ENCODE results near the gene CRLF1.

Gene CRLF1

DNA sequence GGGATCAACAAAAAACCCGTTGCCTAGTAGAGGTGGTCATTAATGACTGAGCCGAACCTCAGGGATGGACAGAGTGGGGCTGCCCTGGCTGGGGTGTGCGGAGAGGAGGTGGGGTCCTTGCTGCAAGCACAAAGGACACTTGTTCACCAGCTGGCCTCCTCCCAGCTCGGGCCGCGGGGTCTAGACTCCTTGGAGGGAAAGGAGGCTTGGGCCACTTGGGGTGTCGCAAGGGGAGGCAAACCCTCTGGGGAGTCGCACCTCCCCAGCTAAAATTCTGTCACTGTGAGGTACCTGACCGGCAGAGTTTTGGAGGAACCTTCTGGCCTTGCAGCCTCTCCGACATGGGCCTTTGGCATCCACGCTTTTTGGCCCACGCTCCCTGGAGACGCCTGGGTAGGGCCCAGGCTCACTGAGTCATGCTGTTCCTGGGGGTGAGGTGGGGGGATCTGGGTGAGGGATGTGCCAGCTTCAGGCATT, 38.5 kb upstream of the CRLF1 start:
- ChIA-PET CTCF (interaction anchor here (0.6 to 0.9 kb wide), 3 partner anchors 14 to 187 kb away, joined by 3 read pairs; no protein-coding TSS in a partner anchor), POLR2A (interaction anchor here (0.6 kb wide), 1 partner anchor 17 kb away, joined by 3 read pairs; no protein-coding TSS in a partner anchor)
- Histone ChIP-seq H3K9me3 (ENCODE audit: control insufficient read depth, insufficient read depth, low read depth, low read length) (no peaks in the 10 kb centered on the region), H3K4me3 (ENCODE audit: low read depth, low read length) (no peak overlapping the region), H3K36me3 (ENCODE audit: control insufficient read depth in 2 of 2, insufficient read depth in 1 of 2, low read length in 2 of 2) (no peaks in the 10 kb centered on the region; a peak in 1 of 3 replicates), H3K4me1 (ENCODE audit: control insufficient read depth, insufficient read depth, low read length) (no peaks in the 10 kb centered on the region), H3K27ac (ENCODE audit: extremely low read depth, low read depth, low read length) (no peak overlapping the region)
- peak; percentile 94 for TF ChIP-seq ZNF341 (tag by site-specific recombination; IDR thresholded peaks at IDR 0.05; ENCODE audit: low read depth)
- no peak for TF ChIP-seq ZNF138 (tag by site-specific recombination; IDR thresholded peaks at IDR 0.05; ENCODE audit: borderline replicate concordance)

DNA sequence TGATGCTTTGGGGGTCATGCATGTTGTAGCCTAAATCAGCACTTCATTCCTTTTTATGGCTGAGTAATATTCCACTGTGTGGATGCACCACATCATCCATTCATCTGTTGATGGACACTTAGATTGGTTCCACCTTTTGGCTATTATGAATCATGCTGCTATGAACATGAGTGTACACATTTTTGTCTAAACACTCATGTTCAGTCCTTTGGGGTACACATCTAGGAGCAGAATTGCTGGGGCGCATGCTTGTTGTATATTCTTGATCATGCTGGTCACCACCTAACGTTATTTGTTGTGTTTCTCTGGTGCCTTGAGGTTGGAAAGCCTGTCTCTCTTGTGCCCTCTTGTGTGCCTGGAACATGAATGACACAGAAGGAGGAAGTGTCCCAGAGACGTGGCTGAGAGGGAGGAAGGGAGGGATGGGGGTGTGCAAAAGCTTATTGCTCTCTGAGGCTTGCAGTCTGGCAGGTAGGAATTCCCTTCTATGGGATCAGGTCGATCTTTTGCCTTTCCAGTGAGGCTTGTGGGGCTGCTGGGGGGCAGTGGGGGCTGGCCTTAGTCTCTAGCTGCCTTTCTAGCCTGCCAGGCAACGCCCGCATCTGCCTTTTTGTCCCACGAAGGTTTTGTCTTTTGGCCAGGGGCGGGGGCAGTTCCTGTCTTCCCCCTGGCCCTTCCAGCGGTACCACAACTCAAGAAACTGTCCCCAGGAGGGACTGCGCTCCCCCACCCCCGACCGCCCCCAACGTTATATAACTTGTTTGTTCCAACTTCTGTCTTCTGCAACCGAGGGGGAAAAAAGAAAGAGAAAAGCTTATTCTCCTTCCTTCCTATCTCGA, 37.8 kb upstream of the CRLF1 start:
- CTCF ChIA-PET: interaction anchor here (0.6 to 0.9 kb wide), 3 partner anchors 13 to 188 kb away, joined by 3 read pairs; no protein-coding TSS in a partner anchor
- Histone ChIP-seq H3K27ac (ENCODE audit: extremely low read depth, low read depth, low read length) (no peak overlapping the region), H3K9me3 (ENCODE audit: control insufficient read depth, insufficient read depth, low read depth, low read length) (no peaks in the 10 kb centered on the region), H3K4me3 (ENCODE audit: low read depth, low read length) (no peak overlapping the region), H3K36me3 (ENCODE audit: control insufficient read depth in 2 of 2, insufficient read depth in 1 of 2, low read length in 2 of 2) (no peaks in the 10 kb centered on the region; a peak in 1 of 3 replicates), H3K4me1 (ENCODE audit: control insufficient read depth, insufficient read depth, low read length) (no peaks in the 10 kb centered on the region)
- POLR2A ChIA-PET: interaction anchor here (0.6 kb wide), 1 partner anchor 16 kb away, joined by 3 read pairs; no protein-coding TSS in a partner anchor
- TF ChIP-seq, protein P1, sequence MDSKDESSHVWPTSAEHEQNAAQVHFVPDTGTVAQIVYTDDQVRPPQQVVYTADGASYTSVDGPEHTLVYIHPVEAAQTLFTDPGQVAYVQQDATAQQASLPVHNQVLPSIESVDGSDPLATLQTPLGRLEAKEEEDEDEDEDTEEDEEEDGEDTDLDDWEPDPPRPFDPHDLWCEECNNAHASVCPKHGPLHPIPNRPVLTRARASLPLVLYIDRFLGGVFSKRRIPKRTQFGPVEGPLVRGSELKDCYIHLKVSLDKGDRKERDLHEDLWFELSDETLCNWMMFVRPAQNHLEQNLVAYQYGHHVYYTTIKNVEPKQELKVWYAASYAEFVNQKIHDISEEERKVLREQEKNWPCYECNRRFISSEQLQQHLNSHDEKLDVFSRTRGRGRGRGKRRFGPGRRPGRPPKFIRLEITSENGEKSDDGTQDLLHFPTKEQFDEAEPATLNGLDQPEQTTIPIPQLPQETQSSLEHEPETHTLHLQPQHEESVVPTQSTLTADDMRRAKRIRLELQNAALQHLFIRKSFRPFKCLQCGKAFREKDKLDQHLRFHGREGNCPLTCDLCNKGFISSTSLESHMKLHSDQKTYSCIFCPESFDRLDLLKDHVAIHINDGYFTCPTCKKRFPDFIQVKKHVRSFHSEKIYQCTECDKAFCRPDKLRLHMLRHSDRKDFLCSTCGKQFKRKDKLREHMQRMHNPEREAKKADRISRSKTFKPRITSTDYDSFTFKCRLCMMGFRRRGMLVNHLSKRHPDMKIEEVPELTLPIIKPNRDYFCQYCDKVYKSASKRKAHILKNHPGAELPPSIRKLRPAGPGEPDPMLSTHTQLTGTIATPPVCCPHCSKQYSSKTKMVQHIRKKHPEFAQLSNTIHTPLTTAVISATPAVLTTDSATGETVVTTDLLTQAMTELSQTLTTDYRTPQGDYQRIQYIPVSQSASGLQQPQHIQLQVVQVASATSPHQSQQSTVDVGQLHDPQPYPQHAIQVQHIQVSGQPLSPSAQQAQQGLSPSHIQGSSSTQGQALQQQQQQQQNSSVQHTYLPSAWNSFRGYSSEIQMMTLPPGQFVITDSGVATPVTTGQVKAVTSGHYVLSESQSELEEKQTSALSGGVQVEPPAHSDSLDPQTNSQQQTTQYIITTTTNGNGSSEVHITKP (tag by site-specific recombination; IDR thresholded peaks at IDR 0.05): no peak
- TF ChIP-seq ZNF549 (tag by site-specific recombination; IDR thresholded peaks at IDR 0.05) (no peak), KLF7 (tag by site-specific recombination; IDR thresholded peaks at IDR 0.05; ENCODE audit: borderline replicate concordance) (no peak), ZNF155 (tag by site-specific recombination; IDR thresholded peaks at IDR 0.05) (no peak), ZNF221 (tag by site-specific recombination; IDR thresholded peaks at IDR 0.05; ENCODE audit: borderline replicate concordance) (no peak), ZSCAN23 (tag by site-specific recombination; IDR thresholded peaks at IDR 0.05) (no peak), ZNF48 (tag by site-specific recombination; IDR thresholded peaks at IDR 0.05) (no peak), ZBTB8A (tag by site-specific recombination; IDR thresholded peaks at IDR 0.05) (0 out of 2 replicates have a peak, but pooled peaks have one; percentile 16), BCL11A (tag by site-specific recombination; IDR thresholded peaks at IDR 0.05; ENCODE audit: low read depth) (no peak), ZNF140 (tag by site-specific recombination; IDR thresholded peaks at IDR 0.05) (peak; percentile 95), ZNF146 (tag by site-specific recombination; IDR thresholded peaks at IDR 0.05) (peak; percentile 99)
- TF ChIP-seq, protein P2, sequence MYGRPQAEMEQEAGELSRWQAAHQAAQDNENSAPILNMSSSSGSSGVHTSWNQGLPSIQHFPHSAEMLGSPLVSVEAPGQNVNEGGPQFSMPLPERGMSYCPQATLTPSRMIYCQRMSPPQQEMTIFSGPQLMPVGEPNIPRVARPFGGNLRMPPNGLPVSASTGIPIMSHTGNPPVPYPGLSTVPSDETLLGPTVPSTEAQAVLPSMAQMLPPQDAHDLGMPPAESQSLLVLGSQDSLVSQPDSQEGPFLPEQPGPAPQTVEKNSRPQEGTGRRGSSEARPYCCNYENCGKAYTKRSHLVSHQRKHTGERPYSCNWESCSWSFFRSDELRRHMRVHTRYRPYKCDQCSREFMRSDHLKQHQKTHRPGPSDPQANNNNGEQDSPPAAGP (tag by site-specific recombination; IDR thresholded peaks at IDR 0.05): 0 out of 2 replicates have a peak, but pooled peaks have one; percentile 12
- TF ChIP-seq, protein P3, sequence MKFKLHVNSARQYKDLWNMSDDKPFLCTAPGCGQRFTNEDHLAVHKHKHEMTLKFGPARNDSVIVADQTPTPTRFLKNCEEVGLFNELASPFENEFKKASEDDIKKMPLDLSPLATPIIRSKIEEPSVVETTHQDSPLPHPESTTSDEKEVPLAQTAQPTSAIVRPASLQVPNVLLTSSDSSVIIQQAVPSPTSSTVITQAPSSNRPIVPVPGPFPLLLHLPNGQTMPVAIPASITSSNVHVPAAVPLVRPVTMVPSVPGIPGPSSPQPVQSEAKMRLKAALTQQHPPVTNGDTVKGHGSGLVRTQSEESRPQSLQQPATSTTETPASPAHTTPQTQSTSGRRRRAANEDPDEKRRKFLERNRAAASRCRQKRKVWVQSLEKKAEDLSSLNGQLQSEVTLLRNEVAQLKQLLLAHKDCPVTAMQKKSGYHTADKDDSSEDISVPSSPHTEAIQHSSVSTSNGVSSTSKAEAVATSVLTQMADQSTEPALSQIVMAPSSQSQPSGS (tag by site-specific recombination; IDR thresholded peaks at IDR 0.05; ENCODE audit: low read depth): no peak
- TF ChIP-seq, protein P4, sequence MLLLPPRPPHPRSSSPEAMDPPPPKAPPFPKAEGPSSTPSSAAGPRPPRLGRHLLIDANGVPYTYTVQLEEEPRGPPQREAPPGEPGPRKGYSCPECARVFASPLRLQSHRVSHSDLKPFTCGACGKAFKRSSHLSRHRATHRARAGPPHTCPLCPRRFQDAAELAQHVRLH (tag by site-specific recombination; IDR thresholded peaks at IDR 0.05): 0 out of 2 replicates have a peak, but pooled peaks have one; percentile 40
- TF ChIP-seq, protein P5, sequence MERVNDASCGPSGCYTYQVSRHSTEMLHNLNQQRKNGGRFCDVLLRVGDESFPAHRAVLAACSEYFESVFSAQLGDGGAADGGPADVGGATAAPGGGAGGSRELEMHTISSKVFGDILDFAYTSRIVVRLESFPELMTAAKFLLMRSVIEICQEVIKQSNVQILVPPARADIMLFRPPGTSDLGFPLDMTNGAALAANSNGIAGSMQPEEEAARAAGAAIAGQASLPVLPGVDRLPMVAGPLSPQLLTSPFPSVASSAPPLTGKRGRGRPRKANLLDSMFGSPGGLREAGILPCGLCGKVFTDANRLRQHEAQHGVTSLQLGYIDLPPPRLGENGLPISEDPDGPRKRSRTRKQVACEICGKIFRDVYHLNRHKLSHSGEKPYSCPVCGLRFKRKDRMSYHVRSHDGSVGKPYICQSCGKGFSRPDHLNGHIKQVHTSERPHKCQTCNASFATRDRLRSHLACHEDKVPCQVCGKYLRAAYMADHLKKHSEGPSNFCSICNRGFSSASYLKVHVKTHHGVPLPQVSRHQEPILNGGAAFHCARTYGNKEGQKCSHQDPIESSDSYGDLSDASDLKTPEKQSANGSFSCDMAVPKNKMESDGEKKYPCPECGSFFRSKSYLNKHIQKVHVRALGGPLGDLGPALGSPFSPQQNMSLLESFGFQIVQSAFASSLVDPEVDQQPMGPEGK (tag by site-specific recombination; IDR thresholded peaks at IDR 0.05): peak; percentile 17; the same call in 1 of the 2 replicates
- TF ChIP-seq, protein P6, sequence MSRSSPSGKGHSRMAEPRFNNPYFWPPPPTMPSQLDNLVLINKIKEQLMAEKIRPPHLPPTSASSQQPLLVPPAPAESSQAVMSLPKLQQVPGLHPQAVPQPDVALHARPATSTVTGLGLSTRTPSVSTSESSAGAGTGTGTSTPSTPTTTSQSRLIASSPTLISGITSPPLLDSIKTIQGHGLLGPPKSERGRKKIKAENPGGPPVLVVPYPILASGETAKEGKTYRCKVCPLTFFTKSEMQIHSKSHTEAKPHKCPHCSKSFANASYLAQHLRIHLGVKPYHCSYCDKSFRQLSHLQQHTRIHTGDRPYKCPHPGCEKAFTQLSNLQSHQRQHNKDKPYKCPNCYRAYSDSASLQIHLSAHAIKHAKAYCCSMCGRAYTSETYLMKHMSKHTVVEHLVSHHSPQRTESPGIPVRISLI (tag by site-specific recombination; IDR thresholded peaks at IDR 0.05): no peak
- TF ChIP-seq, protein P7, sequence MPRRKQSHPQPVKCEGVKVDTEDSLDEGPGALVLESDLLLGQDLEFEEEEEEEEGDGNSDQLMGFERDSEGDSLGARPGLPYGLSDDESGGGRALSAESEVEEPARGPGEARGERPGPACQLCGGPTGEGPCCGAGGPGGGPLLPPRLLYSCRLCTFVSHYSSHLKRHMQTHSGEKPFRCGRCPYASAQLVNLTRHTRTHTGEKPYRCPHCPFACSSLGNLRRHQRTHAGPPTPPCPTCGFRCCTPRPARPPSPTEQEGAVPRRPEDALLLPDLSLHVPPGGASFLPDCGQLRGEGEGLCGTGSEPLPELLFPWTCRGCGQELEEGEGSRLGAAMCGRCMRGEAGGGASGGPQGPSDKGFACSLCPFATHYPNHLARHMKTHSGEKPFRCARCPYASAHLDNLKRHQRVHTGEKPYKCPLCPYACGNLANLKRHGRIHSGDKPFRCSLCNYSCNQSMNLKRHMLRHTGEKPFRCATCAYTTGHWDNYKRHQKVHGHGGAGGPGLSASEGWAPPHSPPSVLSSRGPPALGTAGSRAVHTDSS (tag by site-specific recombination; IDR thresholded peaks at IDR 0.05): no peak
